Neural crest cell (in vitro differentiated cells): ENCODE results near the gene SLIT3. TPM values are rescaled to one million over a fixed set of nuclear protein-coding genes. Genes with fewer than 3 reads are reported as not detected.
A peak's percentile ranks its signal among the peaks of the same experiment; 100 is the strongest.

Experiments
- DNase-seq: peaks from one replicate; pipeline ENCODE4 v3.0.0; 2021; ENCODE audit warnings: low read depth, mixed read lengths, low spot score
- H3K27ac Mint-ChIP-seq: one replicate; pipeline ENCODE4 v1.8.0; 2021; ENCODE audit warnings: mild to moderate bottlenecking, mixed read lengths; ENCODE audit not compliant: unreplicated experiment
- H3K27me3 Mint-ChIP-seq: 2 replicates; pipeline ENCODE4 v1.8.0; 2021; ENCODE audit warnings: low read depth, mild to moderate bottlenecking, mixed read lengths
- H3K36me3 Mint-ChIP-seq: 2 replicates; pipeline ENCODE4 v1.8.0; 2021; ENCODE audit warnings: low read depth, mild to moderate bottlenecking, mixed read lengths
- H3K4me1 Mint-ChIP-seq: 2 replicates; pipeline ENCODE4 v1.8.0; 2021; ENCODE audit warnings: mixed read lengths
- H3K4me3 Mint-ChIP-seq: one replicate; pipeline ENCODE4 v1.8.0; 2021; ENCODE audit warnings: mild to moderate bottlenecking, mixed read lengths
- H3K9me3 Mint-ChIP-seq: 2 replicates; pipeline ENCODE4 v1.8.0; 2021; ENCODE audit warnings: mixed read lengths
- total RNA-seq: library from RNA; stranded (reverse); gene quantifications from 2 replicates; pipeline ENCODE4 v1.2.1, GENCODE V29; 2021
- TF ChIP-seq, protein P1 (sequence below): fragments of 200-600 bp; sonication (generic); conservative IDR thresholded peaks from 2 replicates; pipeline ENCODE4 v1.5.0; 2021; ENCODE audit warnings: antibody characterized with exemption, mild to moderate bottlenecking

The SLIT3 gene
- total RNA-seq, 1 donor from 2014 or later, result 13.3 TPM

DNA sequence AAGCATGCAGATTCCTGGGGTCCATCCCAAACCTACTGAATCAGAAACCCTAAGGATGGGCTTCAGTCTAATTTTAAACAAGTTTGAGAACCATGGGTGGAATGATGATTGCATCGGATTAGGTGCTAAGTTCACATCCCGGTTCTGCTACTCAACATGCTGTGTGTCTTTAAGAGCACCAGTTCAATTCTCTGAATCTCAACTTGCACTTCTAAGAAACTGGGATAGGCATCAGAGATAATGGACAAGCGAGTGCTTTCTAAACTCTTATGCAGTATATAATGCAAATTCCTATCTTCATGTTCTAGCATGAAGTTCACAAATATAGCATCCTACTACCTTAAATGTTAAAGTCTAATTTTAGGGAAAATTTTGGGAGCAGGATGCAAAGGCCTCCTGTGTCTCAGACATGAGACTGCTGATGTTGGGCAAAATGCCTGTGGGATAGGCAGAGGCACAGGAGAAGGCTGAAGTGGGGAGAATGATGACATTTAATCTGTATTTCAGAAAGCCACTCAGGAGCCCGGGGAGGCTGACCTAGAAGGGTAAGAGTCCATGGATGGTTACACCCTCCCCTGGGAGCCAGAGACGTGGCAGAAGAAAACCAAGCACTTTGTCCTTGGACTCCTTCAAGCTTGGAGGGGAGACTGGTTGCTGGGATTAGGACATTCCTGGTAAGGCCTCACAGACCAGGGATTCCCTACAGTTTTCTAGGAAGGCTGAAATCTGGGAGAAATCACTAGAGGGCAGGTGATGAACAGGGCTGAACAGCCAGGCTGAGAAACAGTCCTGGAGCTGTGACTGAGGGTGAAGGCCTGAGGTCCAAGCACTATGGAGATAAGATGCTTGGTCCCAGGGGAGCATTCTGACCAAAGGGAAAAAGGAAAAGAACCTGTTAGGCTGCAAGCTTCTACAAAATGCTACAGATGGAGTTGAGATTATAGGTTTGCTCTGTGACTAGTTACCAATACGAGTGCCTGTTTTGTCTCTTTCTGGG is 409.8 kb downstream of the SLIT3 start:
- H3K4me3 Mint-ChIP-seq, result no peak overlapping the region
- TF ChIP-seq, protein P1, sequence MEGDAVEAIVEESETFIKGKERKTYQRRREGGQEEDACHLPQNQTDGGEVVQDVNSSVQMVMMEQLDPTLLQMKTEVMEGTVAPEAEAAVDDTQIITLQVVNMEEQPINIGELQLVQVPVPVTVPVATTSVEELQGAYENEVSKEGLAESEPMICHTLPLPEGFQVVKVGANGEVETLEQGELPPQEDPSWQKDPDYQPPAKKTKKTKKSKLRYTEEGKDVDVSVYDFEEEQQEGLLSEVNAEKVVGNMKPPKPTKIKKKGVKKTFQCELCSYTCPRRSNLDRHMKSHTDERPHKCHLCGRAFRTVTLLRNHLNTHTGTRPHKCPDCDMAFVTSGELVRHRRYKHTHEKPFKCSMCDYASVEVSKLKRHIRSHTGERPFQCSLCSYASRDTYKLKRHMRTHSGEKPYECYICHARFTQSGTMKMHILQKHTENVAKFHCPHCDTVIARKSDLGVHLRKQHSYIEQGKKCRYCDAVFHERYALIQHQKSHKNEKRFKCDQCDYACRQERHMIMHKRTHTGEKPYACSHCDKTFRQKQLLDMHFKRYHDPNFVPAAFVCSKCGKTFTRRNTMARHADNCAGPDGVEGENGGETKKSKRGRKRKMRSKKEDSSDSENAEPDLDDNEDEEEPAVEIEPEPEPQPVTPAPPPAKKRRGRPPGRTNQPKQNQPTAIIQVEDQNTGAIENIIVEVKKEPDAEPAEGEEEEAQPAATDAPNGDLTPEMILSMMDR, result no peak
- DNase-seq, result no peak
- peaks cover 16% of the 10 kb centered on the region for H3K4me1 Mint-ChIP-seq
- no peaks in the 10 kb centered on the region for H3K9me3 Mint-ChIP-seq
- H3K36me3 Mint-ChIP-seq, result no peaks in the 10 kb centered on the region
- H3K27ac Mint-ChIP-seq, result no peak overlapping the region
- H3K27me3 Mint-ChIP-seq, result no peaks in the 10 kb centered on the region

- TF ChIP-seq, protein P1, result no peak
- Mint-ChIP-seq H3K27ac (no peak overlapping the region), H3K27me3 (no peaks in the 10 kb centered on the region), H3K36me3 (no peaks in the 10 kb centered on the region), H3K4me1 (peaks cover 16% of the 10 kb centered on the region), H3K4me3 (peak overlapping the region; percentile 22), H3K9me3 (no peaks in the 10 kb centered on the region)
- DNase-seq, result no peak
These were observed 411.9 kb downstream of the SLIT3 start for GRCh38 chr5:168889039-168889438.

GRCh38 chr5:168887931-168888330 is 413.0 kb downstream of the SLIT3 start:
- H3K27me3 Mint-ChIP-seq, result peaks cover 4% of the 10 kb centered on the region
- H3K36me3 Mint-ChIP-seq, result no peaks in the 10 kb centered on the region
- no peak for DNase-seq
- H3K4me3 Mint-ChIP-seq, result no peak overlapping the region
- TF ChIP-seq, protein P1, result no peak
- H3K9me3 Mint-ChIP-seq, result no peaks in the 10 kb centered on the region
- peak overlapping the region; percentile 31 for H3K27ac Mint-ChIP-seq
- H3K4me1 Mint-ChIP-seq, result peaks cover 13% of the 10 kb centered on the region

DNA sequence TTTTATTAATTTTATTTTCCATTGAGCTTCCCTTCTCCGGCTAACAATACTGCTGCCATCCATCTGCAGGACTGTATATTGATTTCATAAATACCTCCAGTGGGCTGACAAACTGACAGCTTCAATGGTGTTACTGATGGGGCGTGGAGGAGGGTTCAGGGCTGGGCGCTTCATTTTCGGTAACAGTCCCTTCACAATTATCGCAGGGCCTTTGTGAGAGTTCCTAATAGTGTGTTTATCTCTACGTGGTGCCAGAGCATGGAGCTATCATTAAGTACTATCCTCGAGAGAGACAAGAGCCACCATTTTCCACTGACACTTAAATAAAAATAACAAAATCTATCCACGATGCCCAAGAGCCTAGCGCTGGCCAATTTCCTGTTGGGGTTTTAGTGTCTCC is 414.8 kb downstream of the SLIT3 start:
- TF ChIP-seq, protein P1, result no peak
- H3K9me3 Mint-ChIP-seq, result no peaks in the 10 kb centered on the region

DNA sequence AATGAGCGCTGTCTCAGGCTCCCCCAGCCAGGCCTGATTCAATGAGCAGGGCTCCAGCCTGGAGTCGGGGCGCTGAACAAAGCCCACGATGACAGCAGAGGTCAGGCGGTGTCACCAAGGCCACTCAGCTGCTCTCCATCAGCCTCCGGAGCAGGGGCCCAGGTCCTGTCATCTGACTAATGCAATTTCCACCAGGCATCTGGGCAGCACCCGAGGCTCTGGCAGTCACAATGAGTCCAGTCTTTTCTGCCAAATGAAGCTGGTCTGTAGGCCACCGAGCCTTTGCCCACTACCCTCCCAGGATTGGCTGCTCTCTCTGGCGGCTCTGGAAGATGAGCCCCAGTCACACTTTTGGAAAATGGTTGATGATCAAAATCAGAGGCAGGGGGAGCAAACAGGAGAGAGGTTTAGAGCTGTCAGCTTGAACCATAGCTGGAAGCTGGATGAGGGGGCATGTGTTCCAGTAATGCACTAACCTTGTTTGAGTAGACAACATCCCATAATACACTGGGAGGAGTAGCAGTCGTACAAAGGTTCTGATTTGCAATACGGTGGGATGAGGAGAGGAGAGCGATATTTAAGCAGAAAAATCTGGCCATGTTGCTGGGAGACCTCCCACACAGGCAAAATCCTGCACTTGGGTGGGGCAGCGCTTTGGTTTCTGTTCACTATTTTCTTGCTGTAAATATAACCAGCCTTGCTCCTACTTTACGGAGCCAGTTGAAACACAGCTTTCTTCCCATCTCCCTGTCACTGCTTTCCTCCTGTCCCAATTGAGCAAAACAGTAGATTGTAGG is 415.4 kb downstream of the SLIT3 start:
- peak; percentile 68 for DNase-seq
- Mint-ChIP-seq H3K27ac (no peak overlapping the region), H3K27me3 (peaks cover 12% of the 10 kb centered on the region), H3K9me3 (no peaks in the 10 kb centered on the region), H3K4me1 (peaks cover under 1% of the 10 kb centered on the region), H3K4me3 (no peak overlapping the region), H3K36me3 (no peaks in the 10 kb centered on the region)
- TF ChIP-seq, protein P1, result no peak

More for the DNA sequence above, 414.8 kb downstream of the SLIT3 start:
- Mint-ChIP-seq H3K27me3 (peaks cover 12% of the 10 kb centered on the region), H3K4me1 (peaks cover 2% of the 10 kb centered on the region), H3K27ac (no peak overlapping the region), H3K4me3 (no peak overlapping the region), H3K36me3 (no peaks in the 10 kb centered on the region)
- DNase-seq, result no peak
